Gastroesophageal sphincter (tissue), 3 donors: ENCODE data around the gene INTS13.

Source experiments
- POLR2A ChIP-seq, 2 donors: fragments of 450-650 bp; IDR thresholded peaks; one replicate each; pipeline ENCODE4 v1.6.1; 2017; ENCODE audit warnings: antibody characterized with exemption in 2 of 2, mild to moderate bottlenecking in 2 of 2, moderate library complexity in 1 of 2
- TF ChIP-seq, protein P1 (sequence below), 4 experiments: fragments of 200-600 bp in 2 of 4; fragments of 450-650 bp in 2 of 4; sonication (generic) in 1 of 4; IDR thresholded peaks; one replicate each; pipeline ENCODE4 v1.5.1; 2017 to 2019; ENCODE audit warnings: antibody characterized with exemption in 4 of 4, mild to moderate bottlenecking in 2 of 4, moderate library complexity in 2 of 4

DNA sequence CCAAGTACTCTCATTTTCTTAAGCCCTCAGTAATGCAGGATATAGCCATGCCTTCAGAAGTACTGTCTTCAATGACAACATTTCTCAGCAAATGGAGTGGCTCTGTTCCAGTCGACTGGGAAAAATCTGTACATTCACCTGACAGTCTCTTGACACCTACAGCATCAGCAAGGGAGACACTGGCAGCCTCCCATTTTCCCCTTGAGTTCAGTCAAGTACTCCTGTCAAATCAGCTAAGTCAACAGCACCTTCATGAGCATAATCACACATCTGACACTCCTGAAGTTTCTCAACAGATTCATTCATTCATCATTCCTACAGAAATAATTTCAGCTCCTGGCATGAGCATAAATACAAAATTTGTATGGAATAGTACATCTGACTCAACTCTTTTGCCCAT is 46.1 kb downstream of the INTS13 start:
- TF ChIP-seq POLR2A (IDR thresholded peaks at IDR 0.05): no peak
- TF ChIP-seq, protein P1, sequence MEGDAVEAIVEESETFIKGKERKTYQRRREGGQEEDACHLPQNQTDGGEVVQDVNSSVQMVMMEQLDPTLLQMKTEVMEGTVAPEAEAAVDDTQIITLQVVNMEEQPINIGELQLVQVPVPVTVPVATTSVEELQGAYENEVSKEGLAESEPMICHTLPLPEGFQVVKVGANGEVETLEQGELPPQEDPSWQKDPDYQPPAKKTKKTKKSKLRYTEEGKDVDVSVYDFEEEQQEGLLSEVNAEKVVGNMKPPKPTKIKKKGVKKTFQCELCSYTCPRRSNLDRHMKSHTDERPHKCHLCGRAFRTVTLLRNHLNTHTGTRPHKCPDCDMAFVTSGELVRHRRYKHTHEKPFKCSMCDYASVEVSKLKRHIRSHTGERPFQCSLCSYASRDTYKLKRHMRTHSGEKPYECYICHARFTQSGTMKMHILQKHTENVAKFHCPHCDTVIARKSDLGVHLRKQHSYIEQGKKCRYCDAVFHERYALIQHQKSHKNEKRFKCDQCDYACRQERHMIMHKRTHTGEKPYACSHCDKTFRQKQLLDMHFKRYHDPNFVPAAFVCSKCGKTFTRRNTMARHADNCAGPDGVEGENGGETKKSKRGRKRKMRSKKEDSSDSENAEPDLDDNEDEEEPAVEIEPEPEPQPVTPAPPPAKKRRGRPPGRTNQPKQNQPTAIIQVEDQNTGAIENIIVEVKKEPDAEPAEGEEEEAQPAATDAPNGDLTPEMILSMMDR (IDR thresholded peaks at IDR 0.05): no peak
